GM18505 (cell line): ENCODE measurements around the gene FGFBP3.
"Not testable (repeated sequence)": the region's sequence is repeated elsewhere in the genome, so short reads cannot be mapped to it uniquely, and the experiment has no call there.

ENCODE experiments used
- ATAC-seq: cut with Tn5 transposase; IDR thresholded peaks from one replicate; pipeline ENCODE4 v1.9.1; 2021; ENCODE audit not compliant: unreplicated experiment
- POLR2A ChIP-seq: IDR thresholded peaks from 4 replicates; pipeline ENCODE4 v1.6.1; 2011; ENCODE audit warnings: borderline replicate concordance; ENCODE audit not compliant: insufficient read depth, insufficient read length; ENCODE audit errors: extremely low read depth

FGFBP3 gene

DNA sequence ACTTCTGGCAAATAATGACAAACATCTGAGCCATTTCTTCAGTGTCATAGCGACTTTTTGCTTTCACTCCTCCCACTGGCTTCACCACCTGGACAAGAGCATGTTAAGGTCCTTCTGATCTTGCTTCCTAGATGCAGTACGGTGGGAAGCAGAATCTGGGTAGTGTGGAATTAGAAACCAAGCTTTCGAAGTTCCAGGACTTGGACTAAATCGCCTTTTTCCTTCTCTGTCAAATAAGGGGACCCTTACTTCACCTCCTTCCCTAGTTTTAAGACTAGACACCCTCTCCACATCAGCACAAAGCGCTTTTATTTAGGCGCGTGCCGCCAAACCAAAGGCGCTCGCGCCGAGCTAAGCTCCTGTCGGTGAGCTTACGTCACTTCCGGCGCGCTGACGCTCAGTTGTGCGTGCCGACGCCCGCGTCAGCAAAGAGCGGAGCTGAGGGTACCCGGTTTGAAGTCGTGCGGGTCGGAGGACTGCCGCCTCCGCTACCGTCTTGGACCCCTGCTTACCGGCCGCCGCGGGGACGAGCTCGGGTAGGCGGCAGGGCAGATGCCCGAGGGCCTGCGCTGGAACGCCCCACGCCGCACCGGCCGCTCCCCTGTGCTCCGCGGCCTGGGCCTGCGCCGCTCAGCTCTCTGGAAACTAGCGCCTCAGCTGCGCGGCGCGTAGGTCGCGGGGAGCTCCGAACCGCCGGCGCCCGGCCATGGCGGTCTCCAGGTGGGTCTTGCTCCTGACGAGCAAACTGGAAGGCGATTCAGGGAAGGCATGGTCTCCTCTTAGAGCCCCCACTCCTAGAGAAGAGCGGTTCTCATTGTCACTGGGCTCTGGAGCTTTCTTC is 14.3 kb upstream of the FGFBP3 start, which contains the start of gene BTAF1:
TSS of gene BTAF1 (plus strand) at position 400 of the 841 bp plus-strand sequence. CDS start at position 707, 307 bp downstream.
- TF ChIP-seq POLR2A, result peak; percentile 92

GRCh38 chr10:91919651-91920050 is 10.4 kb upstream of the FGFBP3 start:
- ATAC-seq, result no peak
- no peak for TF ChIP-seq POLR2A

More for the DNA sequence above, 14.3 kb upstream of the FGFBP3 start, which contains the start of gene BTAF1:
- ATAC-seq, result peak; percentile 96

- TF ChIP-seq POLR2A, result no peak
- no peak for ATAC-seq
Observed at GRCh38 chr10:91910467-91910866, 1.2 kb upstream of the FGFBP3 start.

DNA sequence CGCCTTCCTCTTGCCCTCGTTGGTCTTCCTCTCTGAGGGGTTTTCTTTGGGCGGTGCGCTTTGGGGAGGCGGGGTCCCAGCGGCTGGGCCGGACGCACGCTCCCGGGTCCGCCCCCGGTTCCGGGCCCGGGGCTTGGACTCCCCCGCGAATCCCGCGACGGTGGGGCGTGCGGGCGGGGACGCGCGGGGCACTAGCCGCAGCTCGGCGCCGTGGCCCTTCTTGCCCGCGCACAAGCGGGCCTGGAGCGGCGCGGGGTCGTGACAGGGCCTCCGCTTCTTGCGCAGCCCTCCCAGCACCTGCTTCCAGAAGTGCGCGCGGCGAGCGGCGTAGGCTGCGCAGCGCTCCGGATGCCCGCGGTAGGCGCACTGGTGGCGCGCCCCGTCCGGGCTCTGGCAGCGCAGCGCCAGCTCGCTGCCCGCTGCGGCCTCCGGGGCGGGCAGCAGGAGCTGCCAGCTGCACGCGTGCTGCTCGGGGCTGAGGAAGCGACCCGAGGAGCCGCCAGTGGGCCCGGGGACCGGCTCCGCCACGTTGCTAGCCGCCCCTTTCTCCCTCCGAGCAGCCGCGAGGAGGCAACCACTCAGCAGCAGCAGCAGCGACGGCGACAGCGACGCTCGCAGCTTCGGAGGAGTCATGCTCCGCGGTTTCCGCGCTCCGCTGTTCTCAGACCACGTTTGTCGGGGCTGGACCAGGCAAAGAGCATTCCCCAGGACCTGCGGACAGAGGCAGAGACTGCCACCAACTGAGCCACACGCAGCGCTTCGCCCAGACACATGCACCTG is 759 bp downstream of the FGFBP3 start:
- peak; percentile 46 for TF ChIP-seq POLR2A
- ATAC-seq, result peak; percentile 82

DNA sequence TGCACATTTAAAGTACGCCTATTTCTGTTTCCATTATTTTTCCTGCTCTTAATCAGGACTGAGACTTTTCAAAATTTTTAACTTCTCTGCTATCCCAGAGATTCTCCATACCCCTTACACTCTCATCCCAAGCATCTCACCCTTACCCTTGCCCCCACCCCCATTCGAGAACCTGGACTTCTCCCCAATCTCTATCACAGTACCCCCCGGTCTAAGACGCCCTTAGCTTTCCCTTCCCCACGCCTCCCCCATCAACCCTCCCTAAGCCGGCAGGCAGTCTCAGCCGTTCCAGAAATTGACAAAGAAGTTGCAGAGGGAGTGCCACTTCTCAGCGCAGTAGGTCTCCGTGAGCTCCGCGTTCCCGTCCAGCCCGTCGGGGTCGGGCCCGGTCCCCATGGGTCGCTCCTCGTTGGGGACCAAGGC is 1.4 kb downstream of the FGFBP3 start:
- no peak for ATAC-seq
- TF ChIP-seq POLR2A, result no peak

GRCh38 chr10:91907033-91907594 is 2.2 kb downstream of the FGFBP3 start:
- ATAC-seq, result no peak
- no peak for TF ChIP-seq POLR2A

DNA sequence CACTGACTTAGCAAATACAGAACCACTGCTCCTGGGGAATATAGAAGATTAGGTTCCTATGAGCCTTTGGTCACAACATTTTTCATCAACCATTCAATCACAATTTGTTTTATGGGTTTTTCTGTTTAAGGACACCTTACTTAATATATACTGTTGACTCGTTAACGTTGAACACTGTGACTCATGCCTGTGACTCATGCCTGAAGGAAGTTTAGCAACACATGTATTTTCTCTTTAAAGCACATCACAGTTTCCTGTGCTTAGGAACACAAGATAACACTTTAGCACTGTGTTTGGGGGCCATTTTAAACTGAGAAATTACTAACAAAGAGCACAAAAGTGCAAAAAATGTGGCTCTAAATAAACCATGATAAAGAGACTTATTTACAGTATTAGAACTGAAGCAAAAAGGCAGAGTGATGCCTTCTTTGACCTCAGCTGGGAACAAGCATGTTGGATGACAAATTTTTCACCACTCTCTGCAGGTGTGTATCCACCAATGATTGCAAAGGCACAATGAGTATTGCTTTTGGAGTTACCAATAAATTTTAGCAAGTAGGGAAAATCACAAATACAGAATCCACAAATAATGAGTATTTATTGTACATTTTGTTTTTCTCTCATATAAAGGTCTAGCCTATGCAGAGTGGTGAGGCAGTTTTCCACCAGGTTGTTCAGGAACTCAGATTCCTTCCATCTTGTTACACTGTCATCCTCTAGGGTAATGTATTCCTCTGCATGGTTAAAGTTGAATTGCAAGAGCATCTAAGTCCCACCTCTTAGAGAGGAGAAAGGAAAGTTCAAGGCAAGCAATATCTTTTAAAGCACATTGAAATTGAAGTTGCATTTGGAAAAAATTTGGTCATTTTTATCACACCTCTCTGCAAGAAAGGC is 7.3 kb downstream of the FGFBP3 start:
- no peak for ATAC-seq
- no peak for TF ChIP-seq POLR2A

- no peak for TF ChIP-seq POLR2A
- no peak for ATAC-seq
Observed at GRCh38 chr10:91897421-91897820, 11.9 kb downstream of the FGFBP3 start.

DNA sequence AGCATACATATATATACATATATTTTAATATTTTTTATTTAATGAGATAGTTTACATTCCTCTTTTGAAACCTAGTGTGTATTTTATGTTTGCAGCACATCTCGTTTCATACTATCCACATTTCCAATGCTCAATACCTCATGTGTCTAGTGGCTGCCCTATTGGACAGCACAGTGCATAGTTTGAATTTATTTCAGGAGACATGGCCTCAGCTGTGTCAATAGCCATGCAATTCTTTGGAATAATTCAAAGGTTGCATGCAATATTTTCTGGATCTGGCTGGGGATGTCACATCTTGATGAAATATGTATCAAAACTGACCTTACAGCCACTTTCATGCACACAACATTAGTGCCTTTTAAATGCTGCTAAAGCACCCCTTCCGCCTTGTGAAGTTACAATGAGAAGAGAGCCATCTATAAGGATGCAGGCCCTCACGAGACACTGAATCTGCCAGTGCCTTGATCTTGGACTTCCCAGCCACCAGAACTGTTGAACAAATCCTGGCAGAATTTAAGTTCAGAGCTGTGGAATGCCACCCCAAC is 13.0 kb downstream of the FGFBP3 start:
- no peak for TF ChIP-seq POLR2A
- no peak for ATAC-seq

DNA sequence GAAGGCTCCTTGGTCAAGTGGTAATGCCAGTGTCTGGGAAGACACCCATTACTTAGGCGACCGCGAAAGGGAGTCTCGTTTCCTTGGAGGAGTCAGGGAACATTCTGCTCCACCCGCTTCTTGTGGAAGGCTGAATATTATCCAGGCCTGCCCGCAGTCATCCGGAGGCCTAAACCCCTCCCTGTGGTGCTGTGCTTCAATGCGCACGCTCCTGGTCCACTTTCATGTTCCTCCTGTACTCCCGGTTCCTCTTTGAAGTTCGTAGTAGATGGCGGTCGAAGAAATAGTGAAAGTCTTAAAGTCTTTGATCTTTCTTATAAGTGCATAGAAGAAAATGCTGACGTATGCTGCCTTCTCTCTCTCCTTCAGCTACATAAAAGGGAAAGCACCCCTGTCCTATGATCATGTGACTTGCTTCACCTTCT is 15.0 kb downstream of the FGFBP3 start:
- ATAC-seq, result not testable (repeated sequence)

- TF ChIP-seq POLR2A, result no peak
- no peak for ATAC-seq
Observed at GRCh38 chr10:91893051-91893450, 16.2 kb downstream of the FGFBP3 start.

- no peak for ATAC-seq
- no peak for TF ChIP-seq POLR2A
Observed at GRCh38 chr10:91891125-91892001, 17.9 kb downstream of the FGFBP3 start.
